GM08714 (cell line): ENCODE data around the gene CPXCR1.
"Not testable (repeated sequence)": the region's sequence is repeated elsewhere in the genome, so short reads cannot be mapped to it uniquely, and the experiment has no call there.

Source experiments
- H3K4me3 ChIP-seq: fragments of 200-500 bp; sonication (Bioruptor generic); 2 replicates; pipeline ENCODE4 v1.5.1; 2014; ENCODE audit warnings: mild to moderate bottlenecking, low read length, inconsistent platforms
- ZNF274 ChIP-seq: IDR thresholded peaks from 2 replicates; pipeline ENCODE4 v1.6.1; 2012; ENCODE audit warnings: mild to moderate bottlenecking, low read depth, low read length

Gene CPXCR1

DNA sequence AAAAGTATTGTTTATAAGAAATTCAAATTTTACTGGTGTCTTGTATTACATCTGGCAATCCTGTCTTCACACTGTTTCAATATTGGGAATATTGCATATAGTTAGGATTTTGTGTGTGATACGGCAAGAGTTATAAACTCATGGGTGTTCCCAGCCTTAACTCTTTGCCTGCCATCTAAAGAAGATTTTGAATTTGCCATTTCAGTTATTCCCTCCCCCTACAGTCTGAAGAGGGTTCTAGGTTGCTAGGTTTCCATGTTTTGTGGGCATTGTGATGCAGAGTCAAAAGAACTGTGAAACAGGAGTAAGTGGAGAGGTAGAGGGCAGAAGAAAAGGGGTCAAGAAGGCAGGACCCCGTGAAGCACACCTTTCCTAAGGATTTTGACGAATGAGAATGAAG lies at the start of gene CPXCR1:
CPXCR1 (plus strand) TSS at position 301 of the 400 bp plus-strand sequence. CDS start 6,190 bp downstream, outside the sequence.
- no peak within 1 kb of the TSS for H3K4me3 ChIP-seq

DNA sequence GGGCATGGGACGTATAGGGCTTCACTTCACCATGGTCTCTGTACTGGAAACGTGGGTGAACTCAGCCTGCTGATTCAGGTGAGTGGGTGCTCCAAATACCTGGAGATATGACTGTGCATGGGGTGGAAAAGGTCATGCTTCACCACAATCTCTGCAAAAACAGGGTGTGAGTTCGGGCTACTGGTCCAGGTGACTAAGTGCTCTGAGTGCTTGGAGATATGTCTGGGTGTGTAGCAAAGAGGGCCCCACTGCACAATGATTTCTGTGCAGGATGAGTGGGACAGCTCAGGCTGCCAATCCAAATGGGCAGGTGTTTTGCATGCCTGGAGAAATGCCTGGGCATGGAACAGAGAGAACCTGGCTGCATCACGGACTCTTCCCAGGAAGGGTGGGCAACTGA lies 11.2 kb upstream of the CPXCR1 start:
- no peak for TF ChIP-seq ZNF274
- no peak overlapping the region for H3K4me3 ChIP-seq

More for the DNA sequence above, at the start of gene CPXCR1:
- TF ChIP-seq ZNF274: no peak

DNA sequence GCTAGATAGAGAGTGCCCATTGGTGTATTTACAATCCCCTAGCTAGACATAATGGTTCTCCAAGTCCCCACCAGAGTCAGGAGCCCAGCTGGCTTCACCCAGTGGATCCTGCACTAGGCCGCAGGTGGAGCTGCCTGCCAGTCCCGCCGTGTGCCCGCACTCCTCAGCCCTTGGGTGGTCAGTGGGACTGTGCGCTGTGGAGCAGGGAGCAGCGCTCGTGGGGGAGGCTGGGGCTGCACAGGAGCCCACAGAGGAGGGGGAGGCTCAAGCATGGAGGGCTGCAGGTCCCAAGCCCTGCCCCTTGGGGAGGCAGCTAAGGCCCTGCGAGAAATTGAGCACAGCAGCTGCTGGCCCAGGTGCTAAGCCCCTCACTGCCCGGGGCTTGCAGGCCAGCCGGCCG lies 810 bp upstream of the CPXCR1 start:
- H3K4me3 ChIP-seq: not testable (repeated sequence)

DNA sequence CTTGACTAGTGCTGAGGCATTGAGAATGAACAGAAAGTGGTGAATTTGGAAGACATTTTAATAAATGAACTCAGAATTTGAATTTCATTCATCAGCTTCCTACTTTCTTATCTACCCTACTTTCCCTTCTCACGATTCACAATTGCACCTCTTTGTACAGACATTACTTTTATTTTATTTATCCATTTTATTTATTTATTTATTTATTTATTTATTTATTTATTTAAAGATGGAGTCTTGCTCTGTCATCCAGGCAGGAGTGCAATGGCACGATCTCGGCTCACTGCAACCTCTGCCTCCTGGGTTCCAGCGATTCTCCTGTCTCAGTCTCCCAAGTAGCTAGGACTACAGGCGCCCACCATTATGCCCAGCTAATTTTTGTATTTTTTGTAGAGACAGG lies 5.3 kb downstream of the CPXCR1 start:
- not testable (repeated sequence) for H3K4me3 ChIP-seq

DNA sequence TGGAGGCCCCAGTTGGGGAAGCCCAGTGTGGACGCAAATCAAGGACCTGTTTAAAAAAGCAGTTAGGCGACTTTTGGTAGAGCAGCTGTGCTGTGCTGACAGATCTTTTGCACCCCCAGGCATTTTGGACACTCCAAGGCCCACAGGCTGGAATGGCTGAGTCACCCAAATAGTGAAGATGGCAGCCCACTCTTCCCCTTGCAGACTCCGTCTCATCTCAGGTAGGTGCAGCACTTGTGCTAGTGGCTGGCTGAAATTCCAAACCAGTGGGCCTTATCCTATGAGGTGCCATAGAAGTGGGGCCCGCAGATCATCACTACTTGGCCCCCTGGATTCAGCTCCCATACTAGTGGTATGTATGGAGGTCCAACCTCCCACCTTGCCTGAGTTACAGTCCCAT lies 42.8 kb downstream of the CPXCR1 start:
- H3K4me3 ChIP-seq: no peak overlapping the region
- TF ChIP-seq ZNF274: no peak
